ENCODE data around the gene DFFB. TPM values are rescaled to one million over a fixed set of nuclear protein-coding genes. Genes with fewer than 3 reads are reported as not detected.
A peak's percentile ranks its signal among the peaks of the same experiment; 100 is the strongest.
"Not testable (repeated sequence)": the region's sequence is repeated elsewhere in the genome, so short reads cannot be mapped to it uniquely, and the experiment has no call there.

DFFB gene, protein sequence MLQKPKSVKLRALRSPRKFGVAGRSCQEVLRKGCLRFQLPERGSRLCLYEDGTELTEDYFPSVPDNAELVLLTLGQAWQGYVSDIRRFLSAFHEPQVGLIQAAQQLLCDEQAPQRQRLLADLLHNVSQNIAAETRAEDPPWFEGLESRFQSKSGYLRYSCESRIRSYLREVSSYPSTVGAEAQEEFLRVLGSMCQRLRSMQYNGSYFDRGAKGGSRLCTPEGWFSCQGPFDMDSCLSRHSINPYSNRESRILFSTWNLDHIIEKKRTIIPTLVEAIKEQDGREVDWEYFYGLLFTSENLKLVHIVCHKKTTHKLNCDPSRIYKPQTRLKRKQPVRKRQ
- 4.6 TPM for polyA plus RNA-seq (ENCODE audit: insufficient read length)

DNA sequence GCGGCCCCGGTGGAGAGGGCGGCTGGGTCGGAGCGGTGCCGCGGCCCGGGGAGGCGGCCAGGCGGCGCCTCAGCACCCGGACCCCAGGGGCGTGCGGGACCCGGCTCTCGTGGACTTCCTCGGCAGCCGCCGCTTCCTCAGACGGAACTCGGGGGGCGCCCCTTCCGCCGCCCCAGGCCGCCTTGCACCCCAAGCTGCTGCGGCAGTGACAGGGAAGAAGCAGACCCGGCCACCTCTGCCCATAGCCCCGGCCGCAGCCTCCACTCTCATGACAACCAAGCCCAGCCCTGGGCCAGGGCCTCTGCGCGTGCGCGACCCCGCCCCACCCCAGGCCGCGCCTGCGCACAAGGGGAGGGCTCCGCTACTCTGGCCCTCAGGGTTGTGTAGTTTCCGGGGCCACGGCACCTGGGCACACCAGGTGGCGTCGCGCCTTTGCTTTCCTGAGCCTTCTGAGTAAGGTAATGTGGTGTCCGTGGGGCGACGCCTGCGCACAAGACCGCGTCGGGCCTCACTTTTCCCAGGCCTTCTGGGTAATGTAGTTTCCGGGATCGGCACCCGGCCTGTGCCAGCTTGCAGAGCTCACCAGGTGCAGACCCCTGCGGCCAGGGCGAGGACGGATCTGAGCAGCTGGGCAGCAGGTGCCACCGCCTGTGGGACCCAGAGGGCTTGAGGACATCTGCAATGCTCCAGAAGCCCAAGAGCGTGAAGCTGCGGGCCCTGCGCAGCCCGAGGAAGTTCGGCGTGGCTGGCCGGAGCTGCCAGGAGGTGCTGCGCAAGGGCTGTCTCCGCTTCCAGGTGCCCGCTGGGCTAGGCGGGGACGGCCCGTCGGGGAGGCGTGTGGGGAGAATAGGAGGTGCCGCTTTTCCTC, at the start of gene DFFB, which contains the start of gene CEP104:
DFFB (plus strand) TSS at position 554 of the 868 bp plus-strand sequence; CDS start at position 682, 128 bp downstream.
CEP104 (minus strand) TSS at position 289 of the 868 bp plus-strand sequence. CDS start 4,804 bp downstream, outside the sequence.
- DNase-seq (ENCODE audit: low read depth): peak; percentile 43

DNA sequence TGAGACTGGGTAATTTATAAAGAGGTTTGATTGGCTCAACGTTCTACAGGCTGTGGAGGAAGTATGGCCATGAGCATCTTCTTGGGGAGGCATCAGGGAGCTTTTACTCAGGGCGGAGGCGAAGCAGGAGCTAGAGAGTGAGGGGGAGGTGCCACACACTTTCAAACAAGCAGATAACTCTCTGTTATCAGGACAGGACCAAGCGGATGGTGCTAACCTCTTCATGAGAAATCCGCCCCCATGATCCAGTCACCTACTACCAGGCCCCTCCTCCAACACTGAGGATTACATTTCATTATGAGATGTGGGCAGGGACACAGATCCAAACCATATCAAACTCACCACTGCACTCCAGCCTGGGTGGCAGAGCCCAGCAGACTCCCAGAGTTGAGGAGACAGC, 49.5 kb upstream of the DFFB start:
- DNase-seq (ENCODE audit: low read depth): no peak

DNA sequence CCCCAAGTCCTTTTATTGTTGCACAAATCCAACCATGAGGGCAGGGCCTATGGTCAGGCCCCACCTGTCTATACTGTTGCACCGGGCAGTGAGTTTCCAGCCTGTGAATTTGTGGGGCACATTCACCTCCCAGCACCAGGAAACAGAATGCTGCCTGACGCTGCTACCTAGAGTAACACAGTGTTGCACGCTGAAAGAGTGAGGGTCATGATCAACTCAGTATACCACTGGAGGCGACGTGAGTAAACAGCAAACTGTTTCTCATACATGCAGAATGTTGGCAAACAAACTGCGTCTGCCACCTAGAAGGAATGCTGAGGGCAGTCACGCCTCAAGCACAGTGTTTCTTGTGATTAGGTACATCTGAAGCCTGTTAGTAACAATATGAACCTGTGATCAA, 47.6 kb upstream of the DFFB start:
- no peak for DNase-seq (ENCODE audit: low read depth)

DNA sequence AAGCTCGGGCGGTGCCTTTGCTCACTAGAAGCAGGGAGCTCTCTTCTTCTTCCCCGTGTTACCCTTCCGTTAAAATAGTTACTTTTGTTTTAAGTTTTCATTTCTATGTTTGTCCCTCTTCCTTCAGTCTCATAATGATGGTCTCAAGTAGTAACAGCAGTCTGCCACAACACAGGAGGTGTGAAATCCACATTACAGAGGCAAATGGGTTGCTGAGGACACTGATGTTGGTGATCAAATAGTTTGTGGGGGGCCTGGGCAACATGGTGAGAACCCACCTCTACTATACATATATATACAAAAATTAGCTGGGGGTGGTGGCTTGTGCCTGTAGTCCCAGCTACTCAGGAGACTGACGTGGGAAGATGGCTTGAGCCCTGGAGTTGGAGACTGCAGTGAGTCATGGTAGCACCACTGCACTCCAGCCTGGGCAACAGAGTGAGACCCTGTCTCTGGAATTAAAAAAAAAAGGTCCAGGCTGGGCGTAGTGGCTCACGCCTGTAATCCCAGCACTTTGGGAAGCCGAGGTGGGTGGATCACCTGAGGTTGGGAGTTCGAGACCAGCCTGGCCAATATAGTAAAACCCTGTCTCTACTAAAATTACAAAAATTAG, 47.0 kb upstream of the DFFB start:
- not testable (repeated sequence) for DNase-seq (ENCODE audit: low read depth)

DNA sequence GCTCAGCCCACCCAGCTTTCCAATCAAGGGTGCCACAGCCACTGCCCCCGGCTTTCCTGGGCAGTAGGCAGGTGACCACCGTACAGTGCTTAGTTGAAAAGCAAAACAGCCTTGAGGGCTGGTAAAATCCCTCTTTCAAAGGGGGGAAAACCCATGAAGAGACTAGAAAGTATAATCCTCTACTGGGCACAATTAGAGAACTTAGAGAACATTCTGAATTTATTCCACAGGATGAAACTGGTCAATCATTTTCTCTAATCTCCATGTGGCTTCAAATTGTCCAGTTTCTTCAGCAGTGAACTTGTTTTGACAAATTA, 45.7 kb upstream of the DFFB start:
- no peak for DNase-seq (ENCODE audit: low read depth)

DNA sequence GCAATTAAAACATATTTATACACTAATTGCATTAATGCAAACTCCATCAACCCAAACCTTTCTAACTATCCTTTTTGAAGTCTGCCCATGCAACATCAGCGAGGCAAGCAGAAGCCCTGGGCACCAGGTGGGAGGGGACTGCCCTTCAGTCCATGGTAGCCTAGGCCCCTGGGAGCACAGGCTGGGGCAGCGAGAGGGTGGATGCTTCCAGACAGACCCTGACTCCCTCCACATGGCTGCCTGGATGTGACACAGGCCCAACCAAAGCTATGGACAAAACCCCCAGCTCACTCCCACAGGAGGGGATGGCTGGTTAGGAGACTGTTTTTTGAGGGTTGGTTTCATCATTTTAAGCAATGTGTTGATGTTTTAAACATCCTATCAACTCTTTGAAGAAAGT, 43.2 kb upstream of the DFFB start:
- no peak for DNase-seq (ENCODE audit: low read depth)

DNA sequence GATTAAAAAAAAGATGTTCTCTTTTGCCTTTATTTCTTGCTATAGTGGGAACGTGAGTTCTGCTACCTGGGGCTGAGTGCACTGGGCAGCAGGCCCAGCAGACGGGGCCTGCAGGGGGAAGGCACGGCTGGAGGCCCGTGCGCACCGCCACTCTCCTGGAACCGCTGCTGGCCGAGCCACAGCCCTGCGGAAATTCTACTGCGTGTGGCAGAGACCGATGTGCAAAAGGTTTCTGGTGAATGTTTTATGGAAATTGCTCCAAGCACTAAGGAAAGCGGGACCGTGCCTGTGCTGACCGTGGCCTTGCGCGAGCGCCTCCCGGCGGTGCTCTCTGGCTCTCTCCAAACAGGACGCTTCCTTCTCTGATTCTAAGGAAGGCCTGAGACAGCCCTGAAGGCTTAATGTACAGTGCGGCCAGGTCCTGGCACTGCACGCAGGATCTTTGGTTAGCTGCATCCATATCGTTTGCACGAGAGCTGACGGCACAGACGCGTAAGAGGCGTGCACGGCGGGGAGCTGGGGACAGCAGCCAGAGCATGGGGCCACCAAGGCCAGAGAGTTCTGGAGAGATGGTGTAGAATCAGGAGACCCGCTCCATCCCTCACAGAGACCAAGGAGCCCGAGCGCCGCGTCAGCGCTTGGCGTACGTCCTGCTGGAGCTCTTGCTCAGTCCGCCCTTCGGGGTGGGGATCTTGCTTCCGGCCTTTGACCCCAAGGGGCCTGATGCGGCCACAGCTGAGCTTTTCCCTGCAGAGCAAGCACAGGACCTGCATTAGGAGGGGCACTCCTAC, 42.3 kb upstream of the DFFB start:
- DNase-seq (ENCODE audit: low read depth): no peak

DNA sequence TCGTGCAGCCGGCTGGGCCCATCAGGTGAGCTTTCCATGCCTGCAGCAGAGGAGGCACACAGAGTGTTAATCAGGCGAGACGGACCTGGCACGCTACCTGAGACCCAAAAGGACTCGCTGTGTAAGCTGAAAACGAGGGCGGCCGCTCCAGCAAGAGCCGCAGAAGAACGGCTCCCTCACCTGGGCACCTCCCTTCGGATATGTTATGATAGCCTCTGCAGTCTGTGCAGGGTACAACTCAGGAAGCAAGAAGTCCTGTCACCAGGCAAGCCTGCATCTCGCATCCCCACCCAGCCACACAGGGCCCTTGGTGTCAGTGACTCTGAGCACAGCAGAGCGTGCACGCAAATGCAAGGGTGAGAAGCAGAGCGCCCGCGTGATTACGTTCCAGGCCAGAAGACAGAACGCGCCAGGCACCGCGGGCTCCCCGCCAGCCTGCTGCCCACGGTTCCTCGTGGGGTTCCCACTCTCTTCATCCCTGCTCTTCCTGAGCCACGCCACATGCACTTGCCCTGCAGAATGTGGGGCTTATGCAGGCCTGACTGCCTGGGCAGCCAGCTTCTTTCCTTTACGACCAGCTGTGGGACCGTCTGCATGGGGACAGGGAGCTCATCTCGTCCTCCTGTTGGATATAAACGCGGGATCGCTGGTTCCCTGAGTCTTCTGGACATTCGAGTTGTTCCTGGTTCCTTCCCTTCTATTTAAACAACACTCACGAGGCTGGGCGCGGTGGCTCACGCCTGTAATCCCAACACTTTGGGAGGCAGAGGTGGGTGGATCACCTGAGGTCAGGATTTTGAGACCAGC, 40.7 kb upstream of the DFFB start:
- DNase-seq (ENCODE audit: low read depth): no peak

DNA sequence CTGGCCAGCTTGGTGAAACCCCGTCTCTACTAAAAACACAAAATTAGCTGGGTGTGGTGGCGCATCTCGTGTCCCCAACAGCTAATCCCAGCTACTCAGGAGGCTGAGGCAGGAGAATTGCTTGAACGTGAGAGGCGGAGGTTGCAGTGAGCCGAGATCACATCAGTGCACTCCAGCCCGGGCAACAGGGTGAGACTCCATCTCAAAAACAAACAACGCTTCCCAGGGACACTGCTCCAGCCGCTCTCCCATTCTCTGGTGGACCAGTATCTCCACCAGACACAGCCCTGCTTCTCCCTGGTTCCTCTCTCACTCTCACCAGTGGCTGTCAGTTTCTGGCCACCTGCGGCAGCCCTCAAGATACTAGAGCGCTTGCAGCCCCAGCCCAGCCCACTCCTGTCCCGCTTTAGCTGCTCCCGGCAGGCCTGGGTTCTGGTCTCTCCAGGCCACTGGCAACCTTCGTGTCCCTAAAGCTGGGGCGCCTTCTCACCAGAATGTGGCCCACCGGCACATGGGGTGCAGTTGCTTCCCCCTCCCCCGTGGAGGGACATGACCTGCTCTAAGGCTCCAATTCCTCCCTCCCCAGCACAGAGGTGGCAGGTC, 40.0 kb upstream of the DFFB start:
- no peak for DNase-seq (ENCODE audit: low read depth)

DNA sequence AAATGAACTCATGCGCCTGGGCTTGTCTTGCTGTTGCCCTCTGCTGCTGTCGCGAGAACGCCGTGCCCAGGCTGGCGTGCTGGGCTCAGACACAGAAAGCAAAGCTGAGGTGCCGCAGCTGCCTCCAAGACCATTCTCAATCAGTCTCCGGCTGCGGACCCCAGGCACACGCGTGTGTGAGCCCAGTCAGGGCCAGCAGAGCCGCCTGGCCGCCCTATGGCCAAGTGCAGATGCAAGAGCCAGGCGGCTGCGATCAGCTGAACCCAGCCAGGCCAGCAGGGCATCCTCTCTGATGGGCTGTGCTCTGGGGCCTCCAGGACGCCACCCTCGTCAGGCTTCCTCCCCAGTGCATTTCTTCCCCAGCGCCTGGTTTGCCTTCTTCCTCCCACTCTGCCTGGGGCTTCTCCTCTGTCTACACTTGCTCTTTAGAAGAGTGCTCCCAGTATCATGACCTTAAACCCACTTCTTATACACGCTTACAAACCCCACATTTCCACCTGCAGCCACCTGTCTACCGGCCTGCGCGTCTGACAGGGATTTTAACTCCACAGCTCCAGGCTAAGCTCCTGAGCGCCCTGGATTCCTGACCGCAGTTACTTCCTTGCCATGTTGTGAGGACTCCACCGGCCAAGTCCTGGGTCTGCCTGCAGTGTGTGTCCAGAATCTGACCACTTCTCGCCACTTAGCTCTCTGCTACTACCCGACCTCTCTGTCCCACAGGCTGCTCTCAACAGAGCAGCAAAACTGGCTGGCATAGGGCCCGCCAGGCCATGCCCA, 39.3 kb upstream of the DFFB start:
- DNase-seq (ENCODE audit: low read depth): no peak

DNA sequence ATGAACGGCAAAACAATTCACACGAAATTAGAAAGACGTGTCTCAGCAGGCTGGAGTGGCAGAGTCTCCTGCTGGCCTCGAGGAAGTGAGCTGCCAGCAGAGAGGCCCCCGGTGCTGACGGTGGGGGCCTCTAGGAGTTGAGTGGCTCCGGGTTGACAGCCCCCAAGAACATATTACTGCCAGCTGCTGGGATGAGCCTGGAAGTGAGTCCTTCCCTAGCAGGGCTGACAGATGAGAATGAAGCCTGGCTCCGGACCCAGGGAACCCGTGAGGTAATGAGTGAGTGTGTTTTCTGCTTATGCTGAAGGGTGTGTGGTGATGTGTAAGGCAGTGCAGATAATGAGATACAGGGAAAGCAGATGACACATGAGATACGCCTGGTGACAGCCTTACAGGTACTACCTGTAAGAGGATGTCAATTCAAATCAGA, 37.5 kb upstream of the DFFB start:
- no peak for DNase-seq (ENCODE audit: low read depth)

DNA sequence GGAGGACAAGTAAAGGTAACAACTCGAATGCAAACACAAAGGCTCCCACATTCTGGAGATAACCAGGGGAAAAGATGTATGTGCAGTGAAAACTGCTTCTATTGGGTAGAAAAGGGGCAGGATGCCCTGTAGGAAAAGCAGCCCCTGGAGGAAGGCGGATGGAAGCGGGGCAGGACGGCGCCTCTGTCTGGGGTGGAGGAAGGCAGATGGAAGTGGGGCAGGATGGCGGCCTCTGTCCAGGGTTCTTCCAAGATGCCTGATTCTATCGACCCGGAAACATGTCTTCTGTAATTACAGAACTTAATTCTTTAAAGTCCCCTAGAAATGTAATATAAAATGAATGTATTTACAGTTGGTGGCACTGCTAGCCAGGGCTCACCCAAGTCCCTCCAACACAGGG, 37.0 kb upstream of the DFFB start:
- no peak for DNase-seq (ENCODE audit: low read depth)

DNA sequence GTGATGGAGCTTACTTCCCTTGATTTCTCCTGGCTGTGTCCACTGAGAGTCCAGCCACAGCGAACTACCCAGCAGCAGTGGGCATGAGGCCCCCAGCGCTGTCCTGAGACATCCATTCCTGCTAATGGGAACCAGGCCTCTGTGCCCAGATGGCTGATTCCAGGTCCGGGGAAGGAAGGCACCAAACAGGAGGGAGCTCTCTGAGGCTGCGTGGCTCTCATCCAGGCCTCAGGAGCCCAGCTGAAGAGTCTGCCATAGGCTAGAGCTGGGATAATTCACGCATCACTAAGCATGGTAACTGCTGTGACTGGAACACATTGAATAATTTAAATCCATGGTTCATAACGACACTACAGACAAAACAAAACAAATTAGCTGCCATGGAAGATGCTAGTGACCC, 36.3 kb upstream of the DFFB start:
- no peak for DNase-seq (ENCODE audit: low read depth)

DNA sequence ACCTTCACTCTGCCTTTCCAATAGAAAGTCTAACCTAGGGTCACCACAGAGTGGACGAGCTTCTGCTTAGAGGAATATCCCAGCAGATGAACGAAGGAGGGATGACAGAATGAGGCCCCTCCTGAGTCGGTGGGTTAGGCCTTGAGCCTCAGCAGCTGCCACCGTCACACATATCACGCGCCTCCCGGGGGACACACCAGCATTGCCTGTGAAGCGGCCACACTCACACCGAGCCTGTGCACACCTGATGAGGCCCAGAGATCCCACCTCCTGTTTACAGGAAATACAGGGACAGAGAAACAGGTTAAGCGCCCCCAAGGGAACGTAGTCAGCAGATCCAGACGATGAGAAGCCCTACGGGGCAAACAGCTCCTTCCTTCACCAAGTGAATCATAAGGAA, 35.8 kb upstream of the DFFB start:
- no peak for DNase-seq (ENCODE audit: low read depth)

DNA sequence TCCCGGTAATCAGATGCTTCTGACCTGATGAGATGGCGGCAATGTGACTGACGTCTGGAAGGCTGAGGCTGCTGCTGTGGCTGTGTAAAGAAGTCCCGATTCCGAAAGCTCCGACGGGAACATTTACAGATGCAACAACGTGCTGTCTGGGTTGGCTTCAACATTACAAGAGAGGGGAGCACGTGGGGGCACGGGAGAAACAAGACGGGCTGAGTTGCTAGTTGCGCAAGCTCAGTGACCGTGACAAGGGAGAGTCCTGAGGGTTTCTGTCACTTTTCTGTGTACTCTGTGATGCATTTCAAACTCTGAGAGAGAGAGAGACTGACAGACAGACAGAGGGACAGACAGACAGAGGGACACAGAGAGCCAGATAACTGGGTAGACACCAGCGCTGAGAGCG, 35.4 kb upstream of the DFFB start:
- DNase-seq (ENCODE audit: low read depth): no peak

DNA sequence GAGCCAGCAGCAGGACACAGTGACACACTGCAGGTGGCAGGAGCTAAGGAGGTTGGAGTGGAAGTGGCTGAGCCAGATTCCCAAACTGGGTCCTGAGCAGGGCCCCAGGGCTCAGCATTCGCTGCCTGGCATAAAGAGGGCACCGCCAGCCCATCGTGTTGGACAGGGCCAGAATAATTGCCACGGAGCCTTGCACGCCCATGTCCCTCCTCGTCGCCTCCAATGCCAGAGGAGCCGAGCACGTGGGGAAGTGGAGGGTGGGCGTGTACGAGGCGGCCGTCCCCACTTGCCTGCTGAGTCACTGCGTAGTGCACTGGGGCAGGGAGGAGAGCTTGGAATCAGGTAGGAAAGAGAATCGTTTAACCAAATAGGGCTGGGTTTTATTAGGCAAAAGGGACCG, 34.9 kb upstream of the DFFB start:
- no peak for DNase-seq (ENCODE audit: low read depth)

DNA sequence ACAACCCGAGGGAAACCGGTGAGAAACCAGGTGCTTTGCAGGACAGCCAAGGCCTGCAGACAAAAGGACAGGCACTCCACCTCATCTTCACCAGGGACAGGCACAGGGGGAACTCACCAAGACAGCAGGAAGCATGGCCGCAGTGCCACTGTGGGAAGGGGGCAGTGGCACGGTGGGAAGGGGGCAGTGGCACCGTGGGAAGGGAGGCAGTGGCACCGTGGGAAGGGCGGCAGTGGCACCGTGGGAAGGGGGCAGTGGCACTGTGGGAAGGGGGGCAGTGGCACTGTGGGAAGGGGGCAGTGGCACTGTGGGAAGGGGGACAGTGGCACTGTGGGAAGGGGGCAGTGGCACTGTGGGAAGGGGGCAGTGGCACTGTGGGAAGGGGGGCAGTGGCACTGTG, 32.6 kb upstream of the DFFB start:
- DNase-seq (ENCODE audit: low read depth): no peak

DNA sequence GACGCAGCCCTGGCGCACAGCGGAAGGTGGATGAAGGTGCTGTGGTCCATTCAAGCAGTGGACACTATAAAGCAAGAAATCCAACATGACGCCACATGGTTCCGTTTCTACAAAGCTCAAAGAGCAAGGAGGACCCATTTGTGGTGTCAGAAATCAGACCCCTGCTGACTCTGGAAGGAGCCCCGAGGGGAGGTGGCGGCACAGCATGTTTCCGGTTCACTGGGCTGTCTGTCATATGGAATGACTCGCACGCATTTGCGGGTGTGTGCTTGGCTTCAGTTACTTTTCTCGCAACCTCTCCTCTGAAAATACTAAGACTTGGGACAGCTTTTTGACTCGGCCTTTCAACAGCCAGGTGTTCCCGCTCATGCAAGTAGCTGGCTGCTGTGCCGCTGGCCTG, 31.9 kb upstream of the DFFB start:
- no peak for DNase-seq (ENCODE audit: low read depth)

DNA sequence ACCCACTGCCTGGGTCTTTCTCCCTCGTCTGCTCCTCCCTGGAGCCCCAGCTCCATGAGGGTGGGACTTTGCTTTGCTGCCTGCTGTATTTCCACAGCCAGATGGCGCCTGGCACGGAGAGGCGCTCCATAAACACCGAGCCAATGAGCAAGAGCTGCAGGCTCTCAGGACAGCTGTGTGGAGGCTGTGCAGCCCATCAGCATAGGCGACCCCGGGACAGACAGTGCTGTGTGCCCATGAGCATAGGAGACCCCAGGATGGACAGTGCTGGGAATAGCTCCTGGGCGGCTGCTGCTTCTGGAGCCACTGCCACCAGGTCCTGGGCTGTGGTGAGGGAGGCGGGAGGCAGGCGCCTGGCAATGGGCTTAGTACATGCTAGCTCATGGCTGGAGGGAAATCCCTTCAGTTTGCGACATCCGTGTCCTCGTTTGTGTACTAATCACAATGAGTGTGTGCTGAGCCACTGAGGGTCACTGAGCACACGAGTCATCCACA, 29.4 kb upstream of the DFFB start:
- DNase-seq (ENCODE audit: low read depth): no peak

DNA sequence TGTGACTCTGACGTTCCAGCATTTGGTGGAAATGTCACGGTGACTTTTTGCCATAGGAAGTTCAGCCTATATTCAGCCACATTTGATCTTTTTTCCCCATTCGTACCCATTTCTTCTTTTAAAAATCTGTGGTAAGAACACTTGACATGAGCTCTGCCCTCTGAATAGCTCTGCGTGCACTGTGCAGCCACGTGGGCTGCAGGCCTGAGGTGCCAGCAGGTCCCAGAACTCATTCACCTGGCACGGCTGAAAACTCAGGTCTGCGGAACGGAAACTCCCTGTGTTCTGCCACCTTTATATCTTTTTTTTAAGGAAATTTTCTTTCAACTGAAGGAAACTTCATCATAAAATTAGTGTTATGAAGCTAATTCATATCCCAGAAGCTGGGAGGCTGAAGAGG, 28.9 kb upstream of the DFFB start:
- DNase-seq (ENCODE audit: low read depth): no peak

Data from forelimb muscle (tissue), 1 donor.